Activated naive CD8-positive, alpha-beta T cell (primary cell): Measurements from ENCODE around the gene AURKAIP1.

ENCODE experiments used
- H3K27ac Mint-ChIP-seq: one replicate; pipeline ENCODE4 v1.8.0; 2021; ENCODE audit warnings: mixed read lengths
- H3K27me3 Mint-ChIP-seq: one replicate; pipeline ENCODE4 v1.8.0; 2021; ENCODE audit warnings: mixed read lengths
- H3K36me3 Mint-ChIP-seq: one replicate; pipeline ENCODE4 v1.8.0; 2021; ENCODE audit warnings: mixed read lengths
- H3K4me1 Mint-ChIP-seq: one replicate; pipeline ENCODE4 v1.8.0; 2021; ENCODE audit warnings: low read depth, mixed read lengths
- H3K4me3 Mint-ChIP-seq: one replicate; pipeline ENCODE4 v1.8.0; 2021; ENCODE audit warnings: mild to moderate bottlenecking, mixed read lengths
- H3K9me3 Mint-ChIP-seq: one replicate; pipeline ENCODE4 v1.8.0; 2021; ENCODE audit warnings: low read depth, mixed read lengths

AURKAIP1 gene

DNA sequence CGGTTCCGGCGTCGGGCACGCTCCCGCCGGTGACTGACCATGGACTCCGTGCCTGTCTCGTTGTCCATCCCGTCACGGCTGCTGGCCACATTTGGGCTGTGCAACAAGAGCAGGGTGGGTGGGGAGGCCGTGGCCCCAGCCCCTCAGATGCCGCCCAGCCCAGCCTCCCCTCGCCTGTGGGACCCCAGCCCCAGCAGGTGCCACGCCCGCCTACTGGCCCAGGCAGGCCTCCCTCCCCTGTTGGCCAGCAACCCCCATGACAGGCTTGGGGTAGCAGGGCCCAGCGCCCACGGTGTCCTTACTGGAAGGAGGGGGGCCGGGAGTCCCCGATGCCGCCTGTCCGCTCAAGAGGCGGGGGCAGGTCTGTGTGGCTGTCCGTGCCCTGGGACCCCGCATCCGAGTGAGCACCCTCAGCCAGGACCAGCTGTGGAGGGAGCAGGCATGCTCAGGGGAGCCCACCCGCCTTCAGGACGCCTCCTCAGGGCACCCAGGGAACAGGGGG lies 32.9 kb downstream of the AURKAIP1 start:
- peaks cover 8% of the 10 kb centered on the region for H3K4me1 Mint-ChIP-seq
- no peaks in the 10 kb centered on the region for H3K9me3 Mint-ChIP-seq
- no peak overlapping the region for H3K27ac Mint-ChIP-seq
- no peaks in the 10 kb centered on the region for H3K36me3 Mint-ChIP-seq
- no peak overlapping the region for H3K4me3 Mint-ChIP-seq
- H3K27me3 Mint-ChIP-seq, result no peaks in the 10 kb centered on the region

DNA sequence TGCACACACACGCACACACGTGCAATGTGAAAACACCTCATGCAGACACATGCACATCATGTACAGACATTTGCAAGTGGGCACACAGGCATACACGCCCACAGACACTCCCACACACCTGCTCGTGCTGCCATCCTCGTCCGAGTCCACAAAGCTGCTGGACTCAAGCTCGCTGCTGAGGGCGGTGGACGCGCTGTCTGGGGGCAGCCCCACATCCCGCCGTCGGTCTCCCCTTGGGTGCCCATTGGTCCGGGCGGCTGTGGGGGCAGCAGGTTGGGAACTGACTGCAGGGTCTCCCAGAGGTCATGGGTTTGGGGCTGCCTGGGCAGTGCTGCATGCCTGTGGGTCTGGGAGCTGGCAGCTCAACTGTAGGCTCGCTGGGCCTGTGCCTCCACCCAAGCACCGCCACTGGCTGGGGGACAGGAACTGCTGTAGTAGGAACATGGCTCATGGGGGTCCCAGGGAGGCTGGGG lies 33.4 kb downstream of the AURKAIP1 start:
- H3K36me3 Mint-ChIP-seq, result no peaks in the 10 kb centered on the region
- H3K4me1 Mint-ChIP-seq, result peaks cover 4% of the 10 kb centered on the region
- no peaks in the 10 kb centered on the region for H3K9me3 Mint-ChIP-seq
- no peak overlapping the region for H3K27ac Mint-ChIP-seq
- no peak overlapping the region for H3K4me3 Mint-ChIP-seq
- H3K27me3 Mint-ChIP-seq, result no peaks in the 10 kb centered on the region

DNA sequence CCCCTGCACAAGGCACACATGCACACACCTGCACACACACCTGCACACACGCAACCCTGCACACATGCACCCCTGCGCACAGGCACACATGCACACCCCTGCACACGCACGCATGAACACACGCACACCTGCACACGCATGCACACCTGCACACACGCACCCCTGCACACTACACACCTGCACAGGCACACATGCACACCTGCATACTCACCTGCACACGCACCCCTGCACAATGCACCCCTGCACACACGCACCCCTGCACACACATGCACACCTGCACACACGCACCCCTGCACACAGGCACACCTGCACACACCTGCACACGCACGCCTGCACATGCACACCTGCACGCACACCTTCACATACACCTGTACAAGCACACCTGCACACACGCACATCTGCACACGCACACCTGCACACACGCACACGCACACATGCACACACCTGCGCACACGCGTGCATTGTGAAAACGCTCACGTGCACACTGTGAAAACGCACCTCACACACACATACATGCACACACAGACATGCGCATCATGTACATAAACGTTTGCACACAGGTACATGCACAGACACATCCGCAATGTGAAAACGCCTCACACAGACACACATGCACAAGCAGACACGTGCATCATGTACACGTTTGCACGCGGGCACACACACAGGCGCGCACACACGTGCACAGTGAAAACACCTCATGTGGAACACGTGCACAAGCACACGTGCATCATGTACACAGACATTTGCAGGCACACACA lies 34.0 kb downstream of the AURKAIP1 start:
- H3K27me3 Mint-ChIP-seq, result no peaks in the 10 kb centered on the region

DNA sequence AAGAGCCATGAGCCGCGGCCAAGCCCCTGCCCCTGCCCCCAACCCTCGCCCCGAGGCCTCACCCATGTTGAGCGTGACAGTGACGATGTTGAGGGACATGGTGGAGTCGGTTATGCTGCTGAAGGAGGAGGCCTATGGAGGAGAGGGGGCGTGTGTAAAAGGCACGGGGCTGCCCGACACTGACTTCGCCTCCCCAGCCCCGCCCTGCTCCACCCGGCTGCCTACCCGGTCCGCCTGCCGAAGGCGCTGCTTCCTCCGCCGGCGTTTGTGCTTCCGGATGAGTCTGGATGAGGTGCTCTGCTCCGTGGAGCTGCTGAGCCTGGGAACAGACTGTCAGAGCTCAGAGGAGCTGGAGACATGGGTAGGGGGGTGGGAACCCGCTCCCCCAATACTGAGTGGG lies 34.8 kb downstream of the AURKAIP1 start:
- H3K27ac Mint-ChIP-seq, result no peak overlapping the region
- H3K9me3 Mint-ChIP-seq, result no peaks in the 10 kb centered on the region
- peaks cover 2% of the 10 kb centered on the region for H3K4me1 Mint-ChIP-seq
- no peak overlapping the region for H3K4me3 Mint-ChIP-seq
- H3K27me3 Mint-ChIP-seq, result no peaks in the 10 kb centered on the region
- no peaks in the 10 kb centered on the region for H3K36me3 Mint-ChIP-seq

More for the DNA sequence above, 34.0 kb downstream of the AURKAIP1 start:
- H3K4me1 Mint-ChIP-seq, result peaks cover 4% of the 10 kb centered on the region
- H3K4me3 Mint-ChIP-seq, result no peak overlapping the region
- no peaks in the 10 kb centered on the region for H3K36me3 Mint-ChIP-seq
- no peak overlapping the region for H3K27ac Mint-ChIP-seq
- no peaks in the 10 kb centered on the region for H3K9me3 Mint-ChIP-seq

DNA sequence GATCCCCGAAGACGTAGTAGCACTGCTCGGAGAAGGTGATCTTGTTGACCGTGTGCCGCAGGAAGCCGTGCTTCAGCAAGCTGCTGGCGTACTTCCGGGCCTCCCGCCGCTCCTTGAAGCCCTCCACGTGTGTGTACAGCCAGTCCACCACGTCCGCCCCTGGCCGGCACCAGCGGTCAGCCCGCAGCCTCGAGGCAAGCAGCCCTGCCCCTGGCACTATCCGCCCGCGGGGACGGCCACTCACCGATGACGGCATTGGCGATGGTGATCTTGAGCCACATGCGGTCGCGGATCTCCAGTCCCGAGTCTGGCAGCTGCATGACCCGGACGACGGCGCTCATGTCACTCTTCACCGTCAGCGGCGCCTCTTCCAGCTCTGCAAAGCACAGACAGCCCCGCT lies 36.7 kb downstream of the AURKAIP1 start:
- Mint-ChIP-seq H3K27ac (no peak overlapping the region), H3K4me3 (no peak overlapping the region)

DNA sequence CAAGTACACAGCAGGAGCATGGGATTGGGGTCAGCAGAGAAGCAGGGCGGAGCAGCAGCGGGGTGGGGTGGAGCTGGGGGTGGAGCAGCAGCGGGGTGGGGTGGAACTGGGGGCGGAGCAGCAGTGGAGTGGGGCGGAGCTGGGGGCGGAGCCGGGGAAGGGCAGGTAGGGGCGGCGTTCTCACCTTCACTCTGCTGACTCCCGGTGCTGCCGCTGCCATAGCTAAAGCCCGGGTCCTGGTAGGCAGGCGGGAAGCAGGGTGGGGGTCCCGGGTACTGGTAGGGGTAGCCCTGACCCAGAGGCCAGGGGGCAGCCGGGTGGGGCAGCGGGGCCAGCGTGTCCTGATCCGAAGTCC lies 37.2 kb downstream of the AURKAIP1 start:
- H3K4me3 Mint-ChIP-seq, result no peak overlapping the region

More for the DNA sequence above, 36.7 kb downstream of the AURKAIP1 start:
- Mint-ChIP-seq H3K36me3 (no peaks in the 10 kb centered on the region), H3K4me1 (peaks cover 2% of the 10 kb centered on the region), H3K27me3 (no peaks in the 10 kb centered on the region), H3K9me3 (no peaks in the 10 kb centered on the region)

DNA sequence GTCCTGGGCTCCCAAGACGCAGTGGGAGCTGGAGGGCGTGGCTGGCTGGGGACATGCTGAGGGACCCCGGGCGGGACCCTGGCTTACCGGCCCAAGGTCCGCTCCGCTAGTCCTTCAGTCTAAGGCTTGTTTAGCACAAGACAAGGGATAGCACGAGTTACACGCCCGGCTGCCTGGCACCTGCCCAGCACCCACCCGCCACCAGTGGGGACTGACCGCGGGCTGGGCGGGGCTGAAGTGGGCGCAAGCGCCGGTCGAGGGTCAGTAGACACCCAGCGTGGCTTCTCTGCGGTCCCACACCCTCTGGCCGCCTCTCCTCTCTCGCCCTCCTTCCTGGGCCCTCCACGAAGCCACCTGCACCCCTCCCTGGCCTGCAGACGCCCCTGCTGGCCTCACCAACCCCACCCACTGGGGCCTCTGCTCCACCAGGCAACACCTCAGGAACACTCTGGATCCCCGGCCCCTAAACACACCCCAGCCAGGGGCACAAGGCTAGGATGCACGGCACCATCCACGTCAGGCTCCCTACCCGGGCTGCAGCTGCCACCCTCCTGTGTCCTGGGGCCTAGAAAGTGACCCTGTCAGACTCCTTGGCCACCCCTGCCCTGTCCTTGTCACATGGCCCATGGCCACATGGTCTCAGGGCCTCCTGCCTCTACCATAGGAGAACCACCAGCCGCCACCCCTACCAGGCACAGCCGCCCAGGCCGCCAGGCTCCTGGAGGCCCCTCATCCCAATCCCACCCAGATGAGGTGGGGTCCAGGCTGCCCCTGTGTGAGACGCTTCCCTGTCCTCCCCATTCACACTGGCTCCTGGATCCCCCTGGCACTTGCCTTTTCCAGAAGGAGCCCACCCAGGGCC lies 37.8 kb downstream of the AURKAIP1 start:
- no peak overlapping the region for H3K4me3 Mint-ChIP-seq
- H3K27ac Mint-ChIP-seq, result no peak overlapping the region

More for the DNA sequence above, 37.2 kb downstream of the AURKAIP1 start:
- Mint-ChIP-seq H3K27me3 (no peaks in the 10 kb centered on the region), H3K36me3 (no peaks in the 10 kb centered on the region), H3K9me3 (no peaks in the 10 kb centered on the region), H3K4me1 (peaks cover 2% of the 10 kb centered on the region), H3K27ac (no peak overlapping the region)

DNA sequence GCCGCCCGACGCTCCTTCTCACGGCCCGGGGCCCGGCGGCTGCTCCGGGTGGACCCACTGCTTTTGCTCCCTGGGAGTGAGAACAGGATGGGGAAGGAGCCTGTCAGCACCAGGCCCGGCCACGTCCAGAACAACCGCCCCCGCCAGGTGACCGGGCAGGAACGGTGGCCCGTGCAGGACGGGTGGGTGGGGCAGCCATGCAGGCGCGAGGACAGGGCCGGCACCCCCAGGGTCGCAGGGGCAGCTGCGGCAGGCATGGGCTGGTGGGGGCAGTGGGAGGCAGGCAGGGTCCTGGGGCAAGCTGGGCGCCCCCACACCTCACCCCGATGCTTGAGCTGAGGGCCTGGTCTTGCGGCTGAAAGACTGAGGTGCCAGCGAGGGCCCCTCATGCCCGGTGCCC lies 38.6 kb downstream of the AURKAIP1 start:
- H3K9me3 Mint-ChIP-seq, result no peaks in the 10 kb centered on the region
- peaks cover 2% of the 10 kb centered on the region for H3K4me1 Mint-ChIP-seq
- H3K27me3 Mint-ChIP-seq, result no peaks in the 10 kb centered on the region
- no peak overlapping the region for H3K4me3 Mint-ChIP-seq
- H3K27ac Mint-ChIP-seq, result no peak overlapping the region
- no peaks in the 10 kb centered on the region for H3K36me3 Mint-ChIP-seq

More for the DNA sequence above, 37.8 kb downstream of the AURKAIP1 start:
- Mint-ChIP-seq H3K36me3 (no peaks in the 10 kb centered on the region), H3K4me1 (peaks cover 2% of the 10 kb centered on the region), H3K27me3 (no peaks in the 10 kb centered on the region), H3K9me3 (no peaks in the 10 kb centered on the region)

DNA sequence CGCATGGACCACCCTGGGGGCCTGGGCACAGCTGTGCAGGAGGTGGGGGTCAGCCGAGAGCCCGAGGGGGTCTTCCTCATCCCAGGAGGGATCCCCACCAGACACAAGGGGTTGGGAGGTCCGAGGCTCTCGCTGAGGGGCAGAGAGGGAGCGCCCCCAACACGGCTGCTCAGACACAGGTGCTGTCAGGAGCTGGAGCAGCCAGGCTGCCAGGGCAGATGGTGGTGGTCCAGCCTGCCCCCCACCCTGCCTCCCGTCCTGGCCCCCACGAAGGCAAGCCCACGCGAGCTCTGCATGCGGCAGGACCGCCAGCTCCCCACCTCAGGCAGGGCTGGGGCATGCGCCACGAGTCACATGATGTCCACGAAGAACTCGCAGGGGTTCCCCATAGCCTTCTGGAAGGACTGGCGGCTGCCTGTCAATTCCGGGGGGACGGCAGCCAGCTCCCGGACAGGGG lies 39.2 kb downstream of the AURKAIP1 start:
- H3K27ac Mint-ChIP-seq, result no peak overlapping the region
- H3K27me3 Mint-ChIP-seq, result no peaks in the 10 kb centered on the region
- no peaks in the 10 kb centered on the region for H3K36me3 Mint-ChIP-seq
- H3K9me3 Mint-ChIP-seq, result no peaks in the 10 kb centered on the region
- no peak overlapping the region for H3K4me3 Mint-ChIP-seq
- H3K4me1 Mint-ChIP-seq, result no peaks in the 10 kb centered on the region

DNA sequence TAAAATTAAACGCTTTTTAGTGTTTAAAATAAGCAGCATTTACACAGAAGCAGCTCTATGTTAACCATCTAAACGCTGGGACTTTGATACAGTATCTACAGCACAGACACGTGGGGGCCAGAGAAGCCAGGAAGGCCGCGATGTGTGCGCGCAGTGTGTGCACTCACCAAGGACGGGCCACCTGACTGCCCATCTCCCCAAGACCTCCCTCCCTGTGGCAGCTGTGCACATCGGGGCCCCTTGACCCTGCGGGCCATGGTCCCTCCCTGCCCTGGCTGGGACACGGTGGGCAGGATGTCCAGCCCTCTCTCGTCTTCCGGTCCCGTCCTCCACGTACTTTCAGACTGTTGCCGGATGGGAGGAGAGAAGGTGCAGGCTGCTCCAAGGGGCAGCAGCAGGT lies 39.7 kb downstream of the AURKAIP1 start:
- no peaks in the 10 kb centered on the region for H3K4me1 Mint-ChIP-seq
- no peak overlapping the region for H3K27ac Mint-ChIP-seq
- no peak overlapping the region for H3K4me3 Mint-ChIP-seq
- H3K36me3 Mint-ChIP-seq, result no peaks in the 10 kb centered on the region
- H3K9me3 Mint-ChIP-seq, result no peaks in the 10 kb centered on the region
- no peaks in the 10 kb centered on the region for H3K27me3 Mint-ChIP-seq

DNA sequence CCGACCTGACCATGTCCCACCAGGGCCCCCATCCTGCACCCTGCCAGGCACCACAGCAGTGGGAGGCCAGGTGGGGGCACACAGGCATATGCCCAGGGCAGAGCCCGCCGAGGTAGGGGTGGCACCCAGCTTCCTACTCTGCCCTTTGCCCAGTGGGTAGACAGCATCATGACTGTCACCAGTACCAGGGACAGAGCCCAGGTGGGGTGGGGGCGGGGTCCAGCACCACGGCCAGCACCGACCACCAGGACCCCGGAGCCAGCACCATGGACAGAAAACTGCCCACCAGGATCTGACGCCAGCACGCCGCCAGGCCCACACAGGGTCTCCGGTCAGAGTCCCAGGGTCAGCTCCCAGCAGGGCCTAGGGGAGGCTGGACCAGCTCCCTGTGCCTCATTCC lies 40.2 kb downstream of the AURKAIP1 start:
- Mint-ChIP-seq H3K4me3 (no peak overlapping the region), H3K27ac (no peak overlapping the region), H3K27me3 (no peaks in the 10 kb centered on the region), H3K36me3 (no peaks in the 10 kb centered on the region), H3K4me1 (peaks cover under 1% of the 10 kb centered on the region), H3K9me3 (no peaks in the 10 kb centered on the region)

DNA sequence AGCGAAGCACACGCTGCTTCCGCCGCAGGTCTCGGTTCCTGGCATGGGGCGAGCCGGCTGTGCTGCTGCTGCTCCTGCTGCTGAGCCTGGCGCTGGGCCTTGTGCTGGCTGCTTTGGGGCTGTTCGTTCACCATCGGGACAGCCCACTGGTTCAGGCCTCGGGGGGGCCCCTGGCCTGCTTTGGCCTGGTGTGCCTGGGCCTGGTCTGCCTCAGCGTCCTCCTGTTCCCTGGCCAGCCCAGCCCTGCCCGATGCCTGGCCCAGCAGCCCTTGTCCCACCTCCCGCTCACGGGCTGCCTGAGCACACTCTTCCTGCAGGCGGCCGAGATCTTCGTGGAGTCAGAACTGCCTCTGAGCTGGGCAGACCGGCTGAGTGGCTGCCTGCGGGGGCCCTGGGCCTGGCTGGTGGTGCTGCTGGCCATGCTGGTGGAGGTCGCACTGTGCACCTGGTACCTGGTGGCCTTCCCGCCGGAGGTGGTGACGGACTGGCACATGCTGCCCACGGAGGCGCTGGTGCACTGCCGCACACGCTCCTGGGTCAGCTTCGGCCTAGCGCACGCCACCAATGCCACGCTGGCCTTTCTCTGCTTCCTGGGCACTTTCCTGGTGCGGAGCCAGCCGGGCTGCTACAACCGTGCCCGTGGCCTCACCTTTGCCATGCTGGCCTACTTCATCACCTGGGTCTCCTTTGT lies 41.3 kb downstream of the AURKAIP1 start:
- no peaks in the 10 kb centered on the region for H3K36me3 Mint-ChIP-seq
- no peak overlapping the region for H3K27ac Mint-ChIP-seq
- peaks cover 3% of the 10 kb centered on the region for H3K4me1 Mint-ChIP-seq
- H3K4me3 Mint-ChIP-seq, result no peak overlapping the region
- no peaks in the 10 kb centered on the region for H3K27me3 Mint-ChIP-seq
- no peaks in the 10 kb centered on the region for H3K9me3 Mint-ChIP-seq

DNA sequence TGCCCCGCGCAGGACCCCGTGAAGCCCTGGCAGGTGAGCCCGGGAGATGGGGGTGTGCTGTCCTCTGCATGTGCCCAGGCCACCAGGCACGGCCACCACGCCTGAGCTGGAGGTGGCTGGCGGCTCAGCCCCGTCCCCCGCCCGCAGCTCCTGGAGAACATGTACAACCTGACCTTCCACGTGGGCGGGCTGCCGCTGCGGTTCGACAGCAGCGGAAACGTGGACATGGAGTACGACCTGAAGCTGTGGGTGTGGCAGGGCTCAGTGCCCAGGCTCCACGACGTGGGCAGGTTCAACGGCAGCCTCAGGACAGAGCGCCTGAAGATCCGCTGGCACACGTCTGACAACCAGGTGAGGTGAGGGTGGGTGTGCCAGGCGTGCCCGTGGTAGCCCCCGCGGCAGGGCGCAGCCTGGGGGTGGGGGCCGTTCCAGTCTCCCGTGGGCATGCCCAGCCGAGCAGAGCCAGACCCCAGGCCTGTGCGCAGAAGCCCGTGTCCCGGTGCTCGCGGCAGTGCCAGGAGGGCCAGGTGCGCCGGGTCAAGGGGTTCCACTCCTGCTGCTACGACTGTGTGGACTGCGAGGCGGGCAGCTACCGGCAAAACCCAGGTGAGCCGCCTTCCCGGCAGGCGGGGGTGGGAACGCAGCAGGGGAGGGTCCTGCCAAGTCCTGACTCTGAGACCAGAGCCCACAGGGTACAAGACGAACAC lies 42.1 kb downstream of the AURKAIP1 start:
- peaks cover 3% of the 10 kb centered on the region for H3K4me1 Mint-ChIP-seq
- H3K4me3 Mint-ChIP-seq, result no peak overlapping the region
- H3K9me3 Mint-ChIP-seq, result no peaks in the 10 kb centered on the region
- H3K27ac Mint-ChIP-seq, result no peak overlapping the region
- H3K36me3 Mint-ChIP-seq, result no peaks in the 10 kb centered on the region
- H3K27me3 Mint-ChIP-seq, result no peaks in the 10 kb centered on the region

DNA sequence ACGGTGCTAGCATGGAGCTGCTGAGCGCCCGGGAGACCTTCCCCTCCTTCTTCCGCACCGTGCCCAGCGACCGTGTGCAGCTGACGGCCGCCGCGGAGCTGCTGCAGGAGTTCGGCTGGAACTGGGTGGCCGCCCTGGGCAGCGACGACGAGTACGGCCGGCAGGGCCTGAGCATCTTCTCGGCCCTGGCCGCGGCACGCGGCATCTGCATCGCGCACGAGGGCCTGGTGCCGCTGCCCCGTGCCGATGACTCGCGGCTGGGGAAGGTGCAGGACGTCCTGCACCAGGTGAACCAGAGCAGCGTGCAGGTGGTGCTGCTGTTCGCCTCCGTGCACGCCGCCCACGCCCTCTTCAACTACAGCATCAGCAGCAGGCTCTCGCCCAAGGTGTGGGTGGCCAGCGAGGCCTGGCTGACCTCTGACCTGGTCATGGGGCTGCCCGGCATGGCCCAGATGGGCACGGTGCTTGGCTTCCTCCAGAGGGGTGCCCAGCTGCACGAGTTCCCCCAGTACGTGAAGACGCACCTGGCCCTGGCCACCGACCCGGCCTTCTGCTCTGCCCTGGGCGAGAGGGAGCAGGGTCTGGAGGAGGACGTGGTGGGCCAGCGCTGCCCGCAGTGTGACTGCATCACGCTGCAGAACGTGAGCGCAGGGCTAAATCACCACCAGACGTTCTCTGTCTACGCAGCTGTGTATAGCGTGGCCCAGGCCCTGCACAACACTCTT lies 42.8 kb downstream of the AURKAIP1 start:
- no peak overlapping the region for H3K4me3 Mint-ChIP-seq
- no peak overlapping the region for H3K27ac Mint-ChIP-seq
- no peaks in the 10 kb centered on the region for H3K9me3 Mint-ChIP-seq
- no peaks in the 10 kb centered on the region for H3K36me3 Mint-ChIP-seq
- H3K27me3 Mint-ChIP-seq, result no peaks in the 10 kb centered on the region
- H3K4me1 Mint-ChIP-seq, result peaks cover 3% of the 10 kb centered on the region
